ENCODE data around the gene NELFB. TPM values are rescaled to one million over a fixed set of nuclear protein-coding genes. Genes with fewer than 3 reads are reported as not detected.
"Not testable (repeated sequence)": the region's sequence is repeated elsewhere in the genome, so short reads cannot be mapped to it uniquely, and the experiment has no call there.

NELFB gene
- total RNA-seq, 3 donors from 2014 or later (not counting 1 experiment from before 2014, with no cell fraction given): 42.9 to 53.8 (median 52.6) TPM

- peaks cover 4 to 23% of the 10 kb centered on the region in 2 donors for H3K4me1 Mint-ChIP-seq
- intact Hi-C loops (cut with micrococcal nuclease): no loop called here
- H3K27me3 Mint-ChIP-seq (ENCODE audit: low read depth in 2 of 2): peaks cover 0 to 10% of the 10 kb centered on the region in 2 donors
- ATAC-seq: peak; percentile 32 to 55 (median 49)
- H3K9me3 ChIP-seq (ENCODE audit: control insufficient read depth, insufficient read depth, low read length): no peaks in the 10 kb centered on the region
- H3K4me3 ChIP-seq (ENCODE audit: low read length): no peak overlapping the region
- 10% methylated on average over 31 of the region's 31 CpGs for WGBS (ENCODE audit: insufficient coverage)
- H3K36me3 Mint-ChIP-seq: no peaks in the 10 kb centered on the region
- no peak overlapping the region for H3K4me3 Mint-ChIP-seq
- no peaks in the 10 kb centered on the region for H3K9me3 Mint-ChIP-seq
- no peaks in the 10 kb centered on the region for H3K36me3 ChIP-seq (ENCODE audit: control insufficient read depth, insufficient read depth, low read length)
- peak; percentile 98 for TF ChIP-seq CTCF (IDR thresholded peaks at IDR 0.05)
- no peak overlapping the region for H3K27ac Mint-ChIP-seq
- peak; percentile 90 to 95 for DNase-seq
- H3K27me3 ChIP-seq (ENCODE audit: control insufficient read depth, insufficient read depth, low read length): no peaks in the 10 kb centered on the region
- no peak overlapping the region for H3K27ac ChIP-seq (ENCODE audit: low read length)
- H3K4me1 ChIP-seq (ENCODE audit: control insufficient read depth, insufficient read depth, low read length): peaks cover 54% of the 10 kb centered on the region
Observed at GRCh38 chr9:137236238-137236935, 18.7 kb upstream of the NELFB start.

- peaks cover 0 to 10% of the 10 kb centered on the region in 2 donors for H3K27me3 Mint-ChIP-seq (ENCODE audit: low read depth in 2 of 2)
- Histone ChIP-seq H3K27ac (ENCODE audit: low read length) (no peak overlapping the region), H3K9me3 (ENCODE audit: control insufficient read depth, insufficient read depth, low read length) (no peaks in the 10 kb centered on the region), H3K36me3 (ENCODE audit: control insufficient read depth, insufficient read depth, low read length) (no peaks in the 10 kb centered on the region), H3K4me3 (ENCODE audit: low read length) (no peak overlapping the region), H3K27me3 (ENCODE audit: control insufficient read depth, insufficient read depth, low read length) (no peaks in the 10 kb centered on the region), H3K4me1 (ENCODE audit: control insufficient read depth, insufficient read depth, low read length) (peaks cover 57% of the 10 kb centered on the region)
- TF ChIP-seq CTCF (IDR thresholded peaks at IDR 0.05): no peak
- H3K27ac Mint-ChIP-seq: no peak overlapping the region
- H3K4me1 Mint-ChIP-seq: peaks cover 5 to 23% of the 10 kb centered on the region in 2 donors
- intact Hi-C loops (cut with micrococcal nuclease): no loop called here
- no peaks in the 10 kb centered on the region for H3K36me3 Mint-ChIP-seq
- no peak overlapping the region for H3K4me3 Mint-ChIP-seq
- 26% methylated on average over 11 of the region's 11 CpGs for WGBS (ENCODE audit: insufficient coverage)
- ATAC-seq (no peak), DNase-seq (no peak)
- no peaks in the 10 kb centered on the region for H3K9me3 Mint-ChIP-seq
Observed at GRCh38 chr9:137236936-137237421, 18.1 kb upstream of the NELFB start.

- Mint-ChIP-seq H3K36me3 (no peaks in the 10 kb centered on the region), H3K9me3 (no peaks in the 10 kb centered on the region), H3K4me1 (peaks cover 16 to 34% of the 10 kb centered on the region in 2 donors), H3K27ac (no peak overlapping the region), H3K4me3 (no peak overlapping the region), H3K27me3 (ENCODE audit: low read depth in 2 of 2) (peaks cover 0 to 10% of the 10 kb centered on the region in 2 donors)
- Histone ChIP-seq H3K4me3 (ENCODE audit: low read length) (no peak overlapping the region), H3K27ac (ENCODE audit: low read length) (no peak overlapping the region), H3K4me1 (ENCODE audit: control insufficient read depth, insufficient read depth, low read length) (peaks cover 68% of the 10 kb centered on the region), H3K9me3 (ENCODE audit: control insufficient read depth, insufficient read depth, low read length) (no peaks in the 10 kb centered on the region), H3K27me3 (ENCODE audit: control insufficient read depth, insufficient read depth, low read length) (no peaks in the 10 kb centered on the region), H3K36me3 (ENCODE audit: control insufficient read depth, insufficient read depth, low read length) (peaks cover 10% of the 10 kb centered on the region)
- ATAC-seq (no peak), DNase-seq (no peak)
- intact Hi-C loops (cut with micrococcal nuclease): no loop called here
- 87% methylated on average over 13 of the region's 13 CpGs for WGBS (ENCODE audit: insufficient coverage)
- no peak for TF ChIP-seq CTCF (IDR thresholded peaks at IDR 0.05)
Observed at GRCh38 chr9:137237759-137238726, 17.1 kb upstream of the NELFB start.

- intact Hi-C loops (cut with micrococcal nuclease): loop anchor here (5.0 kb wide), 2 partner anchors 37 to 447 kb away; partner anchors contain the start of genes TMEM141 and TPRN
- WGBS (ENCODE audit: insufficient coverage): 55% methylated on average over 27 of the region's 27 CpGs
- H3K4me3 Mint-ChIP-seq: peak overlapping the region; percentile 76
- not testable (repeated sequence) for DNase-seq; H3K27me3 Mint-ChIP-seq (ENCODE audit: low read depth in 2 of 2); H3K36me3 Mint-ChIP-seq; H3K27me3 ChIP-seq (ENCODE audit: control insufficient read depth, insufficient read depth, low read length); ATAC-seq; H3K9me3 Mint-ChIP-seq; H3K9me3 ChIP-seq (ENCODE audit: control insufficient read depth, insufficient read depth, low read length)
- H3K4me1 Mint-ChIP-seq: peaks cover 19 to 41% of the 10 kb centered on the region in 2 donors
- peak overlapping the region; percentile 67 to 94 for H3K27ac Mint-ChIP-seq
- peaks cover 64% of the 10 kb centered on the region for H3K4me1 ChIP-seq (ENCODE audit: control insufficient read depth, insufficient read depth, low read length)
- peaks cover 17% of the 10 kb centered on the region for H3K36me3 ChIP-seq (ENCODE audit: control insufficient read depth, insufficient read depth, low read length)
- H3K4me3 ChIP-seq (ENCODE audit: low read length): peak overlapping the region; percentile 46
- peak overlapping the region; percentile 49 for H3K27ac ChIP-seq (ENCODE audit: low read length)
Observed at GRCh38 chr9:137239541-137240200, 15.5 kb upstream of the NELFB start.

All from natural killer cell (primary cell).